SJCRH30 (cell line): ENCODE data around the gene ZIC2. TPM values are rescaled to one million over a fixed set of nuclear protein-coding genes. Genes with fewer than 3 reads are reported as not detected.

ENCODE experiments used
- total RNA-seq: library from RNA; depleted of rRNA; stranded (reverse); fragments of >200 nt; shearing (Covaris generic); gene quantifications from 2 replicates; pipeline ENCODE4 v1.2.3, GENCODE V29; 2014; rRNA removed

The ZIC2 gene
- total RNA-seq, 1 experiment from 2014 or later: 2.7 TPM

Other genes starting within 250 kb of the ZIC2 start
- gene ZIC5, start 10.0 kb upstream of the ZIC2 start, total RNA-seq: 1.1 and 1.2 TPM in 2 replicates
- 23.4 and 26.8 TPM in 2 replicates for gene PCCA, start 107.3 kb downstream of the ZIC2 start, total RNA-seq